Erythroblast (primary cell): ENCODE results near the gene FAM151B.

Experiments used
- GATA1 ChIP-seq: IDR thresholded peaks from 2 replicates; pipeline ENCODE4 v1.6.1; 2011; ENCODE audit warnings: low read depth, mild to moderate bottlenecking, control low read depth, low read length, moderate library complexity
- POLR2A ChIP-seq: IDR thresholded peaks from 2 replicates; pipeline ENCODE4 v1.6.1; 2011; ENCODE audit warnings: mild to moderate bottlenecking, low read length

DNA sequence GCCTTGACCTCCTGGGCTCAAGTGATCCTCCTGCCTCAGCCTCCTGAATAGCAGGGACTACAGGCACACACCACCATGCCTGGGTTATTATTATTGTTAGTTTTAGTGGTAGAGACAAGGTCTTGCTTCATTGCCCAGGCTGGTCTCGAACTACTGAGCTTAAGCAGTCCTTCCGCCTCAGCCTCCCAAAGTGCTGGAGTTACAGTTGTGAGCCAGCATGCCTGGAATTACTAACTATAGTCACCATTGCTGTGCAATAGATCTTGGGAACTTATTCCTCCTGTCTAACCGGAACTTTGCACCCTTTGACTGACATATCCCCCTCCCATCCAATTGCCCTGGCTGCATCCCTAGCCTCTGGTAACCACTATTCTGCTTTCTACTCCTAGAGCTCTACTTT lies 3.4 kb downstream of the FAM151B start:
- TF ChIP-seq POLR2A (no peak), GATA1 (no peak)
